ENCODE data around the gene FGFRL1.

GRCh38 chr4:964346-965025 is 46.9 kb upstream of the FGFRL1 start:
- TF ChIP-seq ZNF274 (IDR thresholded peaks at IDR 0.05; ENCODE audit: low read depth, low read length) (no peak), SUZ12 (IDR thresholded peaks at IDR 0.05; ENCODE audit: extremely low read depth, insufficient read depth, insufficient read length) (no peak)
